Lower lobe of right lung (tissue), 2 donors: ENCODE measurements around the gene SORCS2. TPM values are rescaled to one million over a fixed set of nuclear protein-coding genes. Genes with fewer than 3 reads are reported as not detected.

ENCODE experiments used
- ATAC-seq, 2 donors: fragments of 200-7000 bp; cut with Tn5 transposase; one replicate each; pipeline ENCODE4 v1.9.1; 2020 to 2022; ENCODE audit warnings: mild to moderate bottlenecking in 2 of 2, moderate library complexity in 2 of 2
- DNase-seq: peaks from one replicate; pipeline ENCODE4 v3.0.0-alpha.2; 2020
- H3K27ac ChIP-seq: fragments of 200-600 bp; one replicate; pipeline ENCODE4 v1.8.0; 2022
- H3K27me3 ChIP-seq: fragments of 200-600 bp; one replicate; pipeline ENCODE4 v1.8.0; 2022; ENCODE audit warnings: low read depth
- H3K36me3 ChIP-seq: fragments of 200-600 bp; one replicate; pipeline ENCODE4 v1.8.0; 2022; ENCODE audit warnings: mild to moderate bottlenecking
- H3K4me1 ChIP-seq: fragments of 200-600 bp; one replicate; pipeline ENCODE4 v1.8.0; 2022
- H3K4me3 ChIP-seq: fragments of 200-600 bp; one replicate; pipeline ENCODE4 v1.8.0; 2022; ENCODE audit warnings: mild to moderate bottlenecking
- H3K9me3 ChIP-seq: fragments of 200-600 bp; one replicate; pipeline ENCODE4 v1.8.0; 2022
- CTCF ChIP-seq: fragments of 200-600 bp; IDR thresholded peaks from one replicate; pipeline ENCODE4 v1.8.0; 2022; ENCODE audit warnings: antibody characterized with exemption, mild to moderate bottlenecking
- intact Hi-C: fragments of 100-400 bp; cut with DNase I; formaldehyde crosslinking; loops from one replicate; pipeline ENCODE4 v1.11.0; 2022
- total RNA-seq: library from RNA; stranded (reverse); fragmentation: NEBNext Ultra II Directional; extraction: Animal tissue kit (Norgen Biotek cat#: 25700); gene quantifications from one replicate; pipeline ENCODE4 v1.2.1, GENCODE V29; 2021
- donor health status: DM: no; HTN: yes; CAD: no; lungs with severe emphysema.

The SORCS2 gene
- total RNA-seq, 1 donor from 2014 or later = 5.8 TPM

GRCh38 chr4:7772711-7773385, 580.5 kb downstream of the SORCS2 start:
- H3K4me1 ChIP-seq = no peaks in the 10 kb centered on the region
- no peak overlapping the region for H3K27ac ChIP-seq
- ATAC-seq = peak; percentile 33 to 51
- TF ChIP-seq CTCF = no peak
- no peaks in the 10 kb centered on the region for H3K9me3 ChIP-seq
- intact Hi-C loops = no loop called here
- H3K36me3 ChIP-seq = peaks cover 71% of the 10 kb centered on the region
- DNase-seq = no peak
- no peak overlapping the region for H3K4me3 ChIP-seq
- no peaks in the 10 kb centered on the region for H3K27me3 ChIP-seq

DNA sequence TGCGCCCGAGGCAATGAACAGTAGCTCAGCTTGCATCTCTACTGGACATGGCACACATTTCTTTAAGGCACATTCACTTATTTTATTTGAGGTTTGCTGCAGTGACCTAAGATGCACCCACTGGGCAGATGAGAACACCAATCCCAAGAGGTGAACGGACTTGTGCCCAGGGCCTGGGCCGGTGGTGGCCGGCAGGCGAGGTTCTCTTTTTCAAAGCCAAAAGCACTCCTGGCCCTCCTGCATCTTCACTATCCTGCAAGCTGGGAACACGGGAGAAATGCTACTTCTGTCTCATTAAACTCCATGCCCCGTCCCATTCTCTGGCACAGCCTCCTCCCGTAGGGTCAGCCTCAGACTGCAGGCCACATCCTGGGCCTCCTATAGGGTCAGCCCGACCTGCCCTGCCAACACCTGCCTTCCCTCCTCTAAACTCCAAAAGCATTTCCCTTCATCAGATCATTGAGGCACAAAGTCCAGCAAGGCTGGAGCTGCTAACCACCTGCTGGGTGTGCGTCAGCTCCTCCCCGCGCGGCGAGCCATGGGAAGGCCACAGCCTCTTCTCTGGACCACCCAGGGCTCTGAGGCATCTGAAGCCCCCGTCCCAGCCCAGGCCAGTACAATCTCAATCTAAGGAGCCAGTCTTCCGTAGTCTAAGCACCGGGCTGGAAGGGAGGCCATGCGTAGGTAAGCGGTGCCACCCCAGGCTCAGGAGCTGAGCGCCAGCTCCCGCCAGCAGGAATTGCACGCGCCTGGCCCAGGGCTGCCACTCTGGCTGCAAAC, 581.3 kb downstream of the SORCS2 start:
- intact Hi-C loops = no loop called here
- Histone ChIP-seq H3K36me3 (peaks cover 70% of the 10 kb centered on the region), H3K4me3 (no peak overlapping the region), H3K9me3 (no peaks in the 10 kb centered on the region), H3K27me3 (no peaks in the 10 kb centered on the region), H3K27ac (no peak overlapping the region), H3K4me1 (peaks cover 4% of the 10 kb centered on the region)
- no peak for TF ChIP-seq CTCF
- DNase-seq = peak; percentile 27
- no peak for ATAC-seq

GRCh38 chr4:7774301-7775294, 582.3 kb downstream of the SORCS2 start:
- Histone ChIP-seq H3K36me3 (peaks cover 62% of the 10 kb centered on the region), H3K27ac (no peak overlapping the region), H3K27me3 (no peaks in the 10 kb centered on the region), H3K4me1 (peaks cover 4% of the 10 kb centered on the region), H3K9me3 (no peaks in the 10 kb centered on the region), H3K4me3 (no peak overlapping the region)
- DNase-seq = no peak
- no peak for ATAC-seq
- intact Hi-C loops = no loop called here
- TF ChIP-seq CTCF = no peak

DNA sequence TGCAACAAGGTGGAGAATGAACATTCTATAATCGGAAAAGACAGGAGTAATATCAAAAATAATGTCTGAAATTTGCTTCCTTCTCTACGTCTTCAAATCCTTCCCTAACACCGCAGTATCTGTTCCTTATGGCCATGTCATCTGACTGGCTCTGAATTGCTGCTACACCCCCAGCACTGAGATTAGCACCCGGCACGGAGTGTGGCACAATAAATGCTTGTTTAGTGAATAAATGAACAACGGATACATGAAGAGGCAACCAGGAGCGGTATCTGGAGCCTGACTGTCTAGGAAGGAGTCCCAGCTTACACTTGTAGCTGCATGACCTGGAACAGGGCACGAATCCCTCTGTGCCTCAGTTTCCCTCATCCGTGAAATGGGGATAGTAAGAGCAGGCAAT, 583.1 kb downstream of the SORCS2 start:
- H3K27ac ChIP-seq = no peak overlapping the region
- peaks cover 54% of the 10 kb centered on the region for H3K36me3 ChIP-seq
- intact Hi-C loops = no loop called here
- H3K9me3 ChIP-seq = no peaks in the 10 kb centered on the region
- ATAC-seq (no peak), DNase-seq (no peak)
- H3K4me3 ChIP-seq = no peak overlapping the region
- peaks cover 4% of the 10 kb centered on the region for H3K4me1 ChIP-seq
- TF ChIP-seq CTCF = no peak
- H3K27me3 ChIP-seq = no peaks in the 10 kb centered on the region

DNA sequence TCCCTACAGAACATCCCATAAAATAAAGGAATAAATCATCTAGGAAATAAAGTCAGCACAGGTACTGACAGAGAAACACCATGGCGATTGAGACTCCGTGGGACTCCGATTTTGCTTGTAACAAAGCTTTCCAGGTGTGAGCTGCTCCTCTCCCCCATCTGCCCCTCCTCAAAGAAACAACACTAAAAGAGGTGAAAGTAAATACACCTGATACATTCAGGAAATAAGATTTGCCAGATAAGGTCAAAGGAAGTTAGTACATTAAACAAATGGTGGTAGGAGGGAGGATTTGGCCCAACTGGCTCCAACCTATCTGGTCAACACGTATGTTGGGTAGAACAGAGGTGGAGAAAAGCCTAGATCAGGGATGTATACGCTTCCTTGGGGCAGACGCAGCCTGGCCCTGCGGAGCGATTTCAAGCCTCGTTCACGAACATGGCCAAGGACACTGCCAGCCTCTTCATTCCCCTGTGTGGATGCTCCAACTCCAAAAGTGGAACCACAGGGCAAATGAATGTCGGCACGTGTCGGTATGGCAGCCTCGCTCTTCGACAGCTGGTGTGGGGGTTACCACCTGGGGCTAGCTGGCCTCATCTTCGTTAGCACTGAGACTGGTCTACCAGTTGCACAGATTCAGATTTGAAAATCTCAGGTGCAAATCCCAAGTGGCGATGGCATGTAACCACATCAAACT, 584.8 kb downstream of the SORCS2 start:
- Histone ChIP-seq H3K9me3 (no peaks in the 10 kb centered on the region), H3K4me1 (peaks cover 17% of the 10 kb centered on the region), H3K27ac (no peak overlapping the region), H3K36me3 (peaks cover 45% of the 10 kb centered on the region), H3K4me3 (no peak overlapping the region), H3K27me3 (no peaks in the 10 kb centered on the region)
- DNase-seq = no peak
- no peak for ATAC-seq
- TF ChIP-seq CTCF = no peak
- intact Hi-C loops = no loop called here
